Measurements from ENCODE around the gene EPB41L4A. TPM values are rescaled to one million over a fixed set of nuclear protein-coding genes. Genes with fewer than 3 reads are reported as not detected.

Gene EPB41L4A
- total RNA-seq, 1 donor from 2014 or later: 11.1 TPM

DNA sequence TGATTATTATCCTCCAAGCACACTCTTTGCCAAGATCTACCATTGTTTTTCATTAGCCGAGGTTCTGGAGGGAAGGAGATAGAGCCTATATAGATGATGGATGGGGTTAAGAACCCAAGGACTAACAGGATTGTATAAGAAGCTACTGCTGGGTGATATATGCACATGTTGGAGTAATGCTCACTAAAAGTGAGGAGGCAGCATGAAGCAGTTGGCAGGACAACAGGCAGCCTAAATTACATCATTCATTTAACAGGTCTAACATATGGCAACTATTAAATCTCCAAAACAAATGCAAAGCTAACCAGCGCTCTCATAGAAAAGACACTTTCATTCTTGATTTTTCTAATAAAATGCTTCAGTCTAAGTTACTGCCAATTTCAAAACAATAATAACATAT is 293.2 kb downstream of the EPB41L4A start:
- Mint-ChIP-seq H3K36me3 (ENCODE audit: low read depth, unreplicated experiment) (no peaks in the 10 kb centered on the region), H3K27me3 (ENCODE audit: low read depth, unreplicated experiment) (peaks cover 7% of the 10 kb centered on the region), H3K27ac (ENCODE audit: unreplicated experiment) (no peak overlapping the region), H3K4me3 (ENCODE audit: unreplicated experiment) (no peak overlapping the region), H3K9me3 (ENCODE audit: unreplicated experiment) (no peaks in the 10 kb centered on the region), H3K4me1 (ENCODE audit: low read depth, unreplicated experiment) (no peaks in the 10 kb centered on the region)
- DNase-seq (ENCODE audit: low read depth): no peak
- no peak overlapping the region for H3K4me2 ChIP-seq (ENCODE audit: low read length)
- no peaks in the 10 kb centered on the region for H3K4me1 ChIP-seq (ENCODE audit: insufficient read depth, low read length)
- H2AFZ ChIP-seq (ENCODE audit: low read depth, low read length): no peak overlapping the region
- no peak for FAIRE-seq
- H3K9me3 ChIP-seq (ENCODE audit: insufficient read depth, low read depth, low read length): peaks cover under 1% of the 10 kb centered on the region
- no peak overlapping the region for H3K9ac ChIP-seq (ENCODE audit: low read length)
- H3K79me2 ChIP-seq (ENCODE audit: insufficient read depth, low read length): no peaks in the 10 kb centered on the region
- H4K20me1 ChIP-seq (ENCODE audit: insufficient read depth, low read length): no peaks in the 10 kb centered on the region
- H3K4me3 ChIP-seq (ENCODE audit: insufficient read depth, low read depth, low read length): no peak overlapping the region
- no peak overlapping the region for H3K27ac ChIP-seq (ENCODE audit: low read depth, low read length)
- no peaks in the 10 kb centered on the region for H3K27me3 ChIP-seq (ENCODE audit: insufficient read depth, low read length)
- TF ChIP-seq EZH2 (IDR thresholded peaks at IDR 0.05; ENCODE audit: insufficient read depth, low read length): no peak
- TF ChIP-seq, protein P1, sequence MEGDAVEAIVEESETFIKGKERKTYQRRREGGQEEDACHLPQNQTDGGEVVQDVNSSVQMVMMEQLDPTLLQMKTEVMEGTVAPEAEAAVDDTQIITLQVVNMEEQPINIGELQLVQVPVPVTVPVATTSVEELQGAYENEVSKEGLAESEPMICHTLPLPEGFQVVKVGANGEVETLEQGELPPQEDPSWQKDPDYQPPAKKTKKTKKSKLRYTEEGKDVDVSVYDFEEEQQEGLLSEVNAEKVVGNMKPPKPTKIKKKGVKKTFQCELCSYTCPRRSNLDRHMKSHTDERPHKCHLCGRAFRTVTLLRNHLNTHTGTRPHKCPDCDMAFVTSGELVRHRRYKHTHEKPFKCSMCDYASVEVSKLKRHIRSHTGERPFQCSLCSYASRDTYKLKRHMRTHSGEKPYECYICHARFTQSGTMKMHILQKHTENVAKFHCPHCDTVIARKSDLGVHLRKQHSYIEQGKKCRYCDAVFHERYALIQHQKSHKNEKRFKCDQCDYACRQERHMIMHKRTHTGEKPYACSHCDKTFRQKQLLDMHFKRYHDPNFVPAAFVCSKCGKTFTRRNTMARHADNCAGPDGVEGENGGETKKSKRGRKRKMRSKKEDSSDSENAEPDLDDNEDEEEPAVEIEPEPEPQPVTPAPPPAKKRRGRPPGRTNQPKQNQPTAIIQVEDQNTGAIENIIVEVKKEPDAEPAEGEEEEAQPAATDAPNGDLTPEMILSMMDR (IDR thresholded peaks at IDR 0.05; ENCODE audit: insufficient read depth, low read depth, low read length): no peak
- no peaks in the 10 kb centered on the region for H3K36me3 ChIP-seq (ENCODE audit: insufficient read depth, low read length)

DNA sequence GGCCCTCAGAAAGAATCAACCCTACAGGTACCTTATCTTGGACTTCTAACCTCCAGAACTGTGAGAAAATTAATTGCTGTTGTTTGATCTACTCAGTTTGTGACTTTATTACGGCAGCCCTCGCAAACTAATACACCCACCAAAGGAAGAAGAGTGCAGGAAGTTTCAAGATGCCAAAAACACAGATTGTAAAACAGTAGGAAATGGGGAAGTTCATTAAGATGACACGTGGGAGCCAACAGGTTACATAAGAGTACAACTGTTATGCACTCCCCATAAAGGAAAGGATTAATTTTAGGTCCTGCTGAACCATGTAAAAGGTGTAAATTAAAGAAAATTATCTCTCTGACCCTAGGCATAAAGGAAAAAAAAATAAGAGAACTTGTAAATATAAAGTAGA is 294.3 kb downstream of the EPB41L4A start:
- Mint-ChIP-seq H3K4me3 (ENCODE audit: unreplicated experiment) (no peak overlapping the region), H3K27me3 (ENCODE audit: low read depth, unreplicated experiment) (peaks cover 7% of the 10 kb centered on the region), H3K27ac (ENCODE audit: unreplicated experiment) (no peak overlapping the region), H3K9me3 (ENCODE audit: unreplicated experiment) (peaks cover 5% of the 10 kb centered on the region), H3K36me3 (ENCODE audit: low read depth, unreplicated experiment) (no peaks in the 10 kb centered on the region), H3K4me1 (ENCODE audit: low read depth, unreplicated experiment) (peaks cover 1% of the 10 kb centered on the region)
- no peak overlapping the region for H3K9ac ChIP-seq (ENCODE audit: low read length)
- H3K4me2 ChIP-seq (ENCODE audit: low read length): no peak overlapping the region
- DNase-seq (ENCODE audit: low read depth): no peak
- H3K27ac ChIP-seq (ENCODE audit: low read depth, low read length): no peak overlapping the region
- H3K27me3 ChIP-seq (ENCODE audit: insufficient read depth, low read length): no peaks in the 10 kb centered on the region
- no peaks in the 10 kb centered on the region for H4K20me1 ChIP-seq (ENCODE audit: insufficient read depth, low read length)
- H3K4me1 ChIP-seq (ENCODE audit: insufficient read depth, low read length): no peaks in the 10 kb centered on the region
- H2AFZ ChIP-seq (ENCODE audit: low read depth, low read length): no peak overlapping the region
- no peak overlapping the region for H3K4me3 ChIP-seq (ENCODE audit: insufficient read depth, low read depth, low read length)
- FAIRE-seq: no peak
- TF ChIP-seq EZH2 (IDR thresholded peaks at IDR 0.05; ENCODE audit: insufficient read depth, low read length): no peak
- TF ChIP-seq, protein P1 (IDR thresholded peaks at IDR 0.05; ENCODE audit: insufficient read depth, low read depth, low read length): no peak
- no peaks in the 10 kb centered on the region for H3K79me2 ChIP-seq (ENCODE audit: insufficient read depth, low read length)
- no peaks in the 10 kb centered on the region for H3K36me3 ChIP-seq (ENCODE audit: insufficient read depth, low read length)
- H3K9me3 ChIP-seq (ENCODE audit: insufficient read depth, low read depth, low read length): peaks cover 4% of the 10 kb centered on the region

DNA sequence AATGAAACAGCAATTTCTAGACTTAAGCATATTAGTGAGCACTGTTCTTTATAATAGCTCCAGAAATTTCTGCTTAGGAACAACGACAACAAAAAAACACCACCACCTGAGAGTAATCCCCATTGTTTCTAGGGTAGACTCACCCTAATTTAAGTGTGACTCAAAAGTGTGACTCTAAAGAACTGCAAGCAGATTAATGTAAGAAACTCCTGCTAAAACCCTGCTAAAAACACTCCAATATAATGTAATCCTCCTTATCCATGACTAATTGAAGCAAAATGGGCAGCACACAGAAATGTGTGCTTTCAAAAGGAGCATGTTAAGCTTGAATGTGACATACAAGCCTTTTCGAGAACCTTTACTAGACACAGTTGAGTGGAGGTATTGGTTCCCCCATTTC is 296.0 kb downstream of the EPB41L4A start:
- Histone ChIP-seq H3K4me3 (ENCODE audit: insufficient read depth, low read depth, low read length) (no peak overlapping the region), H3K36me3 (ENCODE audit: insufficient read depth, low read length) (no peaks in the 10 kb centered on the region), H2AFZ (ENCODE audit: low read depth, low read length) (no peak overlapping the region), H3K4me2 (ENCODE audit: low read length) (no peak overlapping the region), H3K27ac (ENCODE audit: low read depth, low read length) (no peak overlapping the region), H4K20me1 (ENCODE audit: insufficient read depth, low read length) (no peaks in the 10 kb centered on the region), H3K9me3 (ENCODE audit: insufficient read depth, low read depth, low read length) (peaks cover 4% of the 10 kb centered on the region), H3K27me3 (ENCODE audit: insufficient read depth, low read length) (no peaks in the 10 kb centered on the region), H3K9ac (ENCODE audit: low read length) (no peak overlapping the region), H3K4me1 (ENCODE audit: insufficient read depth, low read length) (no peaks in the 10 kb centered on the region), H3K79me2 (ENCODE audit: insufficient read depth, low read length) (no peaks in the 10 kb centered on the region)
- Mint-ChIP-seq H3K4me3 (ENCODE audit: unreplicated experiment) (no peak overlapping the region), H3K27ac (ENCODE audit: unreplicated experiment) (no peak overlapping the region), H3K4me1 (ENCODE audit: low read depth, unreplicated experiment) (peaks cover 1% of the 10 kb centered on the region), H3K9me3 (ENCODE audit: unreplicated experiment) (peaks cover 6% of the 10 kb centered on the region), H3K27me3 (ENCODE audit: low read depth, unreplicated experiment) (peaks cover 4% of the 10 kb centered on the region), H3K36me3 (ENCODE audit: low read depth, unreplicated experiment) (no peaks in the 10 kb centered on the region)
- DNase-seq (ENCODE audit: low read depth) (no peak), FAIRE-seq (no peak)
- TF ChIP-seq, protein P1 (IDR thresholded peaks at IDR 0.05; ENCODE audit: insufficient read depth, low read depth, low read length): no peak
- no peak for TF ChIP-seq EZH2 (IDR thresholded peaks at IDR 0.05; ENCODE audit: insufficient read depth, low read length)
